H9 (cell line): Measurements from ENCODE around the gene SPHK2. TPM values are rescaled to one million over a fixed set of nuclear protein-coding genes. Genes with fewer than 3 reads are reported as not detected.

ENCODE experiments used
- DNase-seq: peaks from one replicate; pipeline ENCODE4 v3.0.0-alpha.2; 2017
- H2AFZ ChIP-seq: one replicate; pipeline ENCODE4 v1.6.1; 2013; ENCODE audit warnings: mild to moderate bottlenecking, low read length, control low read depth, moderate library complexity
- H2AK5ac ChIP-seq: 2 replicates; pipeline ENCODE4 v1.6.1; 2013; ENCODE audit warnings: low read length, control low read depth, mixed read lengths; ENCODE audit not compliant: insufficient read length
- H2BK120ac ChIP-seq: one replicate; pipeline ENCODE4 v1.6.1; 2013; ENCODE audit warnings: low read depth, mild to moderate bottlenecking, low read length, control low read depth, inconsistent platforms; ENCODE audit not compliant: poor library complexity, severe bottlenecking
- H2BK12ac ChIP-seq: 2 replicates; pipeline ENCODE4 v1.6.1; 2013; ENCODE audit warnings: low read length, control low read depth, mixed read lengths, low read depth; ENCODE audit not compliant: insufficient read length
- H2BK15ac ChIP-seq: 2 replicates; pipeline ENCODE4 v1.6.1; 2013; ENCODE audit warnings: low read depth, low read length, control low read depth
- H2BK20ac ChIP-seq: one replicate; pipeline ENCODE4 v1.6.1; 2013; ENCODE audit warnings: low read depth, mild to moderate bottlenecking, low read length, control low read depth, inconsistent platforms; ENCODE audit not compliant: poor library complexity, severe bottlenecking
- H2BK5ac ChIP-seq: 2 replicates; pipeline ENCODE4 v1.6.1; 2013; ENCODE audit warnings: low read length, control low read depth, mixed read lengths; ENCODE audit not compliant: insufficient read length
- H3K14ac ChIP-seq: 2 replicates; pipeline ENCODE4 v1.6.1; 2013; ENCODE audit warnings: low read length, control low read depth; ENCODE audit not compliant: insufficient read depth
- H3K18ac ChIP-seq: 2 replicates; pipeline ENCODE4 v1.6.1; 2013; ENCODE audit warnings: low read depth, mild to moderate bottlenecking, mixed read lengths, low read length, control low read depth; ENCODE audit not compliant: insufficient read length
- H3K23ac ChIP-seq: 2 replicates; pipeline ENCODE4 v1.6.1; 2013; ENCODE audit warnings: low read length, control low read depth, mixed read lengths, low read depth; ENCODE audit not compliant: insufficient read length
- H3K23me2 ChIP-seq: 2 replicates; pipeline ENCODE4 v1.6.1; 2013; ENCODE audit warnings: low read depth, mild to moderate bottlenecking, mixed read lengths, low read length, control low read depth; ENCODE audit not compliant: insufficient read length, poor library complexity, severe bottlenecking
- H3K27ac ChIP-seq: 2 replicates; pipeline ENCODE4 v1.5.1; 2013; ENCODE audit warnings: low read length, control low read depth, mixed read lengths, low read depth; ENCODE audit not compliant: insufficient read length
- H3K27me3 ChIP-seq: 2 replicates; pipeline ENCODE4 v1.6.1; 2013; ENCODE audit warnings: low read length, control low read depth, inconsistent platforms; ENCODE audit not compliant: insufficient read depth
- H3K4ac ChIP-seq: 2 replicates; pipeline ENCODE4 v1.6.1; 2013; ENCODE audit warnings: low read depth, mild to moderate bottlenecking, control low read depth, inconsistent platforms, low read length, moderate library complexity
- H3K4me1 ChIP-seq: 2 replicates; pipeline ENCODE4 v1.6.1; 2013; ENCODE audit warnings: low read length, control low read depth, inconsistent platforms; ENCODE audit not compliant: insufficient read depth
- H3K4me2 ChIP-seq: 2 replicates; pipeline ENCODE4 v1.6.1; 2013; ENCODE audit warnings: low read length, control low read depth, mixed read lengths; ENCODE audit not compliant: insufficient read length, insufficient read depth
- H3K56ac ChIP-seq: 2 replicates; pipeline ENCODE4 v1.6.1; 2013; ENCODE audit warnings: low read depth, mild to moderate bottlenecking, mixed read lengths, low read length, control low read depth; ENCODE audit not compliant: insufficient read length
- H3K79me1 ChIP-seq: 2 replicates; pipeline ENCODE4 v1.6.1; 2013; ENCODE audit warnings: low read depth, mild to moderate bottlenecking, moderate library complexity, low read length, control low read depth, inconsistent platforms; ENCODE audit not compliant: insufficient read depth, poor library complexity, severe bottlenecking
- H3K79me2 ChIP-seq: 2 replicates; pipeline ENCODE4 v1.6.1; 2013; ENCODE audit warnings: low read length, control low read depth, inconsistent platforms; ENCODE audit not compliant: insufficient read depth
- H3K9ac ChIP-seq: 2 replicates; pipeline ENCODE4 v1.6.1; 2013; ENCODE audit warnings: low read length, control low read depth, mixed read lengths; ENCODE audit not compliant: insufficient read length; ENCODE audit errors: extremely low read depth
- H3K9me3 ChIP-seq: one replicate; pipeline ENCODE4 v1.6.1; 2013; ENCODE audit warnings: low read depth, low read length, inconsistent platforms; ENCODE audit not compliant: control insufficient read depth
- H3T11ph ChIP-seq: one replicate; pipeline ENCODE4 v1.6.1; 2013; ENCODE audit warnings: mild to moderate bottlenecking, low read length, control low read depth, inconsistent platforms
- H4K20me1 ChIP-seq: one replicate; pipeline ENCODE4 v1.6.1; 2013; ENCODE audit not compliant: control insufficient read depth, insufficient read length, insufficient read depth
- H4K5ac ChIP-seq: 2 replicates; pipeline ENCODE4 v1.6.1; 2013; ENCODE audit warnings: low read depth, mild to moderate bottlenecking, mixed read lengths, low read length, control low read depth; ENCODE audit not compliant: insufficient read length
- H4K8ac ChIP-seq: replicated peaks from 2 replicates; pipeline ENCODE4 v1.6.1; 2013; ENCODE audit warnings: low read length, control low read depth, mixed read lengths, low read depth; ENCODE audit not compliant: insufficient read length
- H4K91ac ChIP-seq: 2 replicates; pipeline ENCODE4 v1.6.1; 2013; ENCODE audit warnings: low read depth, mild to moderate bottlenecking, moderate library complexity, mixed read lengths, low read length, control low read depth; ENCODE audit not compliant: insufficient read length
- H3K27ac Mint-ChIP-seq, 3 experiments: 2 replicates in 2 of 3; 3 replicates in 1 of 3; pipeline ENCODE4 v1.8.0; 2020 to 2021; ENCODE audit warnings: mixed read lengths in 3 of 3, mild to moderate bottlenecking in 1 of 3, moderate library complexity in 1 of 3
- H3K27me3 Mint-ChIP-seq: 2 replicates; pipeline ENCODE4 v1.8.0; 2021; ENCODE audit warnings: low read depth, mild to moderate bottlenecking, moderate library complexity, mixed read lengths
- H3K36me3 Mint-ChIP-seq, 3 experiments: 2 replicates in 2 of 3; 3 replicates in 1 of 3; pipeline ENCODE4 v1.8.0; 2020 to 2021; ENCODE audit warnings: low read depth in 3 of 3, mixed read lengths in 3 of 3; ENCODE audit not compliant: insufficient read depth in 1 of 3
- H3K4me1 Mint-ChIP-seq, 2 experiments: 2 replicates each; pipeline ENCODE4 v1.8.0; 2020; ENCODE audit warnings: mixed read lengths in 2 of 2
- H3K4me3 Mint-ChIP-seq, 2 experiments: 2 replicates in 1 of 2; 3 replicates in 1 of 2; pipeline ENCODE4 v1.8.0; 2020 to 2021; ENCODE audit warnings: mild to moderate bottlenecking in 2 of 2, mixed read lengths in 2 of 2, moderate library complexity in 1 of 2
- H3K9me3 Mint-ChIP-seq, 2 experiments: 2 replicates in 1 of 2; 3 replicates in 1 of 2; pipeline ENCODE4 v1.8.0; 2020; ENCODE audit warnings: mild to moderate bottlenecking in 2 of 2, mixed read lengths in 2 of 2, moderate library complexity in 1 of 2
- WGBS: extraction: QIAGEN DNeasy Blood & Tissue Kit; methylation state at CpG from one replicate; pipeline ENCODE4 v1.1.7; 2013; ENCODE audit warnings: missing lambda C conversion rate, low lambda C conversion rate, mixed read lengths; ENCODE audit not compliant: insufficient read length; ENCODE audit errors: extremely low coverage; 5-methylcytosine and 5-hydroxymethylcytosine counted together
- total RNA-seq: library from RNA; stranded (reverse); gene quantifications from 2 replicates; pipeline ENCODE4 v1.2.1, GENCODE V29; 2021
- TF ChIP-seq, protein P1 (sequence below): fragments of 200-600 bp; sonication (generic); conservative IDR thresholded peaks from 3 replicates; pipeline ENCODE4 v1.8.0; 2021; ENCODE audit warnings: antibody characterized with exemption, mild to moderate bottlenecking

SPHK2 gene
- total RNA-seq, 1 experiment from 2014 or later, result 57.2 TPM

DNA sequence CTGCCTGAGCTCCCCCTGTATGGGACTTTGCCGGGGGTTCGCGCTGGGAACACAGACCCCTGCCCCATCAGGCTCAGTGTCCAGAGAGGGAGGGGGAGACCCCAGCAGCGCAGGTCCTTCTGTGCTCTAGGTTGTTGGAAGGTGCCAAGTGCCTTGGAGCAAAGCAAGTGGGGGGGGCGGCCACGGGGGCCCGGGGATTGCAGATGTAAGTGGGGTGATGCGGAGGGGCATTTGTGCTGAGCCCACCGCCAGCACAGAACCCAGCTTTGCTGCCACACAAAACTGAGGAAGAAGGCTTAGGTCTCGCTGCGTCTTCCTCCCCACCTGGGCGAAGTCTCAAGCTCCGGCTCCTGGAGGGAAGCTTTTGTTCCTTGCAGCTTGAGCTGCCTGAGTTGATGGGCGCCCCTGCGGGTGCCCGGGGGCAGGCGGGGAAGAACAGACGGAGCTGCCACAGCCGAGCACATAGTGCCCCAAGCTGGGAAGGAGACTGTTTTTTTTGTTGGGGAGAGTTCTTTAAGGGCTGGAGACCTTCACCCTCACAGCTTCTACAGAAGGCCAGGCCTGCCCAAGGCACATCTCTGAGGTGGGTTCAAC, 55.0 kb downstream of the SPHK2 start:
- Histone ChIP-seq H3K56ac (no peak overlapping the region), H3T11ph (no peak overlapping the region), H3K18ac (no peak overlapping the region), H2BK120ac (no peak overlapping the region), H3K79me1 (no peaks in the 10 kb centered on the region), H2AK5ac (no peak overlapping the region), H2AFZ (no peak overlapping the region), H3K79me2 (no peaks in the 10 kb centered on the region), H3K4me2 (no peak overlapping the region), H3K14ac (no peak overlapping the region), H2BK12ac (no peak overlapping the region), H3K23me2 (no peaks in the 10 kb centered on the region), H4K20me1 (no peaks in the 10 kb centered on the region), H4K5ac (no peak overlapping the region), H3K23ac (no peak overlapping the region), H2BK15ac (no peak overlapping the region), H3K27me3 (no peaks in the 10 kb centered on the region), H3K4ac (no peak overlapping the region), H3K27ac (no peak overlapping the region), H2BK5ac (no peak overlapping the region), H2BK20ac (no peak overlapping the region), H3K9ac (no peak overlapping the region), H3K4me1 (no peaks in the 10 kb centered on the region; the same call in 1 of the 2 replicates), H4K91ac (no peak overlapping the region), H3K9me3 (no peaks in the 10 kb centered on the region), H4K8ac (no peak overlapping the region)
- DNase-seq, result peak; percentile 65
- WGBS, result no CpG with 5 or more reads among the region's 19 CpGs
- peaks cover 29 to 35% of the 10 kb centered on the region in 2 experiments for H3K4me1 Mint-ChIP-seq
- TF ChIP-seq, protein P1, sequence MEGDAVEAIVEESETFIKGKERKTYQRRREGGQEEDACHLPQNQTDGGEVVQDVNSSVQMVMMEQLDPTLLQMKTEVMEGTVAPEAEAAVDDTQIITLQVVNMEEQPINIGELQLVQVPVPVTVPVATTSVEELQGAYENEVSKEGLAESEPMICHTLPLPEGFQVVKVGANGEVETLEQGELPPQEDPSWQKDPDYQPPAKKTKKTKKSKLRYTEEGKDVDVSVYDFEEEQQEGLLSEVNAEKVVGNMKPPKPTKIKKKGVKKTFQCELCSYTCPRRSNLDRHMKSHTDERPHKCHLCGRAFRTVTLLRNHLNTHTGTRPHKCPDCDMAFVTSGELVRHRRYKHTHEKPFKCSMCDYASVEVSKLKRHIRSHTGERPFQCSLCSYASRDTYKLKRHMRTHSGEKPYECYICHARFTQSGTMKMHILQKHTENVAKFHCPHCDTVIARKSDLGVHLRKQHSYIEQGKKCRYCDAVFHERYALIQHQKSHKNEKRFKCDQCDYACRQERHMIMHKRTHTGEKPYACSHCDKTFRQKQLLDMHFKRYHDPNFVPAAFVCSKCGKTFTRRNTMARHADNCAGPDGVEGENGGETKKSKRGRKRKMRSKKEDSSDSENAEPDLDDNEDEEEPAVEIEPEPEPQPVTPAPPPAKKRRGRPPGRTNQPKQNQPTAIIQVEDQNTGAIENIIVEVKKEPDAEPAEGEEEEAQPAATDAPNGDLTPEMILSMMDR, result no peak
- peaks cover 6% of the 10 kb centered on the region for H3K27me3 Mint-ChIP-seq
- peaks cover 0 to 8% (median 7%) of the 10 kb centered on the region in 3 experiments; a peak in 5 of 7 replicates for H3K36me3 Mint-ChIP-seq
- peak overlapping the region in 2 of 3 experiments; percentile 39 to 55; a peak in 2 of 7 replicates for H3K27ac Mint-ChIP-seq
- H3K4me3 Mint-ChIP-seq, result peak overlapping the region; percentile 29 to 60
- H3K9me3 Mint-ChIP-seq, result peaks cover 7 to 8% of the 10 kb centered on the region in 2 experiments
